IgD-negative memory B cell (primary cell): ENCODE data around the gene RPS8. TPM values are rescaled to one million over a fixed set of nuclear protein-coding genes. Genes with fewer than 3 reads are reported as not detected.
A peak's percentile ranks its signal among the peaks of the same experiment; 100 is the strongest.

Experiments used
- H3K27ac Mint-ChIP-seq, 3 donors: one replicate each; pipeline ENCODE4 v1.8.0; 2020 to 2022; ENCODE audit warnings: mild to moderate bottlenecking in 3 of 3, mixed read lengths in 3 of 3, moderate library complexity in 1 of 3
- H3K27me3 Mint-ChIP-seq: one replicate; pipeline ENCODE4 v1.8.0; 2021; ENCODE audit warnings: mixed read lengths
- H3K36me3 Mint-ChIP-seq: one replicate; pipeline ENCODE4 v1.8.0; 2020; ENCODE audit warnings: mild to moderate bottlenecking, mixed read lengths
- H3K4me1 Mint-ChIP-seq, 3 donors: one replicate each; pipeline ENCODE4 v1.8.0; 2020 to 2022; ENCODE audit warnings: mixed read lengths in 3 of 3, mild to moderate bottlenecking in 1 of 3
- H3K4me3 Mint-ChIP-seq, 4 donors: one replicate each; pipeline ENCODE4 v1.8.0; 2020 to 2022; ENCODE audit warnings: mild to moderate bottlenecking in 4 of 4, mixed read lengths in 4 of 4, moderate library complexity in 3 of 4
- H3K9me3 Mint-ChIP-seq, 3 donors: one replicate each; pipeline ENCODE4 v1.8.0; 2020 to 2021; ENCODE audit warnings: mixed read lengths in 3 of 3, mild to moderate bottlenecking in 1 of 3
- polyA plus RNA-seq: library from polyadenylated mRNA; unstranded; fragments of 300-500 nt; fragmentation: Illumina TruSeq; gene quantifications from one replicate; pipeline ENCODE4 v1.2.3, GENCODE V29; 2021

The RPS8 gene
- polyA plus RNA-seq, 1 donor from 2014 or later: 1,590 TPM

GRCh38 chr1:44775930-44776729 is 790 bp downstream of the RPS8 start:
- H3K9me3 Mint-ChIP-seq: no peaks in the 10 kb centered on the region
- peaks cover 7% of the 10 kb centered on the region for H3K36me3 Mint-ChIP-seq
- H3K27ac Mint-ChIP-seq: peak overlapping the region; percentile 82 to 97 (median 86)
- H3K27me3 Mint-ChIP-seq: no peaks in the 10 kb centered on the region
- H3K4me3 Mint-ChIP-seq: peak overlapping the region; percentile 94 to 97 (median 96)
- peaks cover 14 to 20% (median 18%) of the 10 kb centered on the region in 3 donors for H3K4me1 Mint-ChIP-seq

GRCh38 chr1:44776730-44777068 is 1.4 kb downstream of the RPS8 start:
- peaks cover 14 to 26% (median 19%) of the 10 kb centered on the region in 3 donors for H3K4me1 Mint-ChIP-seq
- H3K9me3 Mint-ChIP-seq: no peaks in the 10 kb centered on the region
- peak overlapping the region; percentile 94 to 97 (median 96) for H3K4me3 Mint-ChIP-seq
- H3K36me3 Mint-ChIP-seq: peaks cover 7% of the 10 kb centered on the region
- H3K27me3 Mint-ChIP-seq: no peaks in the 10 kb centered on the region
- H3K27ac Mint-ChIP-seq: peak overlapping the region in 2 of 3 donors; percentile 86 to 97

- Mint-ChIP-seq H3K27me3 (no peaks in the 10 kb centered on the region), H3K4me3 (peak overlapping the region in 3 of 4 donors; percentile 55 to 97 (median 95)), H3K9me3 (no peaks in the 10 kb centered on the region), H3K36me3 (peaks cover 7% of the 10 kb centered on the region), H3K27ac (peak overlapping the region; percentile 21 to 97 (median 86)), H3K4me1 (peaks cover 14 to 26% (median 19%) of the 10 kb centered on the region in 3 donors)
Measured at GRCh38 chr1:44777547-44777946, 2.2 kb downstream of the RPS8 start.

GRCh38 chr1:44777969-44778635 is 2.8 kb downstream of the RPS8 start:
- Mint-ChIP-seq H3K27ac (peak overlapping the region; percentile 21 to 97 (median 86)), H3K27me3 (no peaks in the 10 kb centered on the region), H3K9me3 (no peaks in the 10 kb centered on the region), H3K4me3 (peak overlapping the region in 2 of 4 donors; percentile 34 to 97), H3K36me3 (peaks cover 7% of the 10 kb centered on the region), H3K4me1 (peaks cover 15 to 26% (median 20%) of the 10 kb centered on the region in 3 donors)

GRCh38 chr1:44778705-44779576 is 3.6 kb downstream of the RPS8 start:
- H3K27ac Mint-ChIP-seq: peak overlapping the region in 2 of 3 donors; percentile 74 to 86
- H3K4me3 Mint-ChIP-seq: peak overlapping the region in 3 of 4 donors; percentile 9 to 97 (median 58)
- no peaks in the 10 kb centered on the region for H3K9me3 Mint-ChIP-seq
- H3K4me1 Mint-ChIP-seq: peaks cover 22 to 35% (median 26%) of the 10 kb centered on the region in 3 donors
- no peaks in the 10 kb centered on the region for H3K27me3 Mint-ChIP-seq
- H3K36me3 Mint-ChIP-seq: peaks cover 7% of the 10 kb centered on the region

GRCh38 chr1:44780583-44781121 is 5.3 kb downstream of the RPS8 start:
- Mint-ChIP-seq H3K36me3 (peaks cover 6% of the 10 kb centered on the region), H3K27me3 (no peaks in the 10 kb centered on the region), H3K4me1 (peaks cover 28 to 33% (median 29%) of the 10 kb centered on the region in 3 donors), H3K9me3 (no peaks in the 10 kb centered on the region), H3K4me3 (peak overlapping the region in 1 of 4 donors; percentile 66), H3K27ac (peak overlapping the region in 1 of 3 donors; percentile 86)

- H3K9me3 Mint-ChIP-seq: no peaks in the 10 kb centered on the region
Measured at GRCh38 chr1:44783697-44784093, 8.4 kb downstream of the RPS8 start.

GRCh38 chr1:44784094-44785028 is 9.0 kb downstream of the RPS8 start:
- Mint-ChIP-seq H3K36me3 (no peaks in the 10 kb centered on the region), H3K4me3 (peak overlapping the region; percentile 81 to 94 (median 88)), H3K27me3 (no peaks in the 10 kb centered on the region), H3K4me1 (peaks cover 23 to 30% (median 24%) of the 10 kb centered on the region in 3 donors), H3K9me3 (no peaks in the 10 kb centered on the region), H3K27ac (peak overlapping the region; percentile 79 to 93 (median 84))

More at GRCh38 chr1:44783697-44784093, 8.4 kb downstream of the RPS8 start:
- Mint-ChIP-seq H3K27ac (peak overlapping the region in 2 of 3 donors; percentile 79 to 84), H3K4me1 (peaks cover 24 to 33% (median 24%) of the 10 kb centered on the region in 3 donors), H3K4me3 (peak overlapping the region; percentile 79 to 89 (median 86)), H3K36me3 (no peaks in the 10 kb centered on the region), H3K27me3 (no peaks in the 10 kb centered on the region)

GRCh38 chr1:44785029-44785380 is 9.7 kb downstream of the RPS8 start:
- Mint-ChIP-seq H3K36me3 (no peaks in the 10 kb centered on the region), H3K27me3 (no peaks in the 10 kb centered on the region), H3K4me3 (peak overlapping the region; percentile 81 to 94 (median 88)), H3K4me1 (peaks cover 23 to 30% (median 24%) of the 10 kb centered on the region in 3 donors), H3K9me3 (no peaks in the 10 kb centered on the region), H3K27ac (peak overlapping the region; percentile 10 to 93 (median 79))

GRCh38 chr1:44785501-44786137 is 10.3 kb downstream of the RPS8 start:
- H3K27me3 Mint-ChIP-seq: no peaks in the 10 kb centered on the region
- peak overlapping the region; percentile 81 to 94 (median 88) for H3K4me3 Mint-ChIP-seq
- peak overlapping the region; percentile 10 to 93 (median 79) for H3K27ac Mint-ChIP-seq
- H3K9me3 Mint-ChIP-seq: no peaks in the 10 kb centered on the region
- H3K36me3 Mint-ChIP-seq: no peaks in the 10 kb centered on the region
- H3K4me1 Mint-ChIP-seq: peaks cover 23 to 30% (median 24%) of the 10 kb centered on the region in 3 donors

GRCh38 chr1:44786138-44786840 is 10.9 kb downstream of the RPS8 start:
- peaks cover 21 to 25% (median 24%) of the 10 kb centered on the region in 3 donors for H3K4me1 Mint-ChIP-seq
- no peaks in the 10 kb centered on the region for H3K36me3 Mint-ChIP-seq
- no peaks in the 10 kb centered on the region for H3K9me3 Mint-ChIP-seq
- peak overlapping the region; percentile 73 to 94 (median 83) for H3K4me3 Mint-ChIP-seq
- H3K27me3 Mint-ChIP-seq: no peaks in the 10 kb centered on the region
- peak overlapping the region; percentile 79 to 96 (median 93) for H3K27ac Mint-ChIP-seq

GRCh38 chr1:44786841-44787426 is 11.6 kb downstream of the RPS8 start:
- no peaks in the 10 kb centered on the region for H3K27me3 Mint-ChIP-seq
- H3K9me3 Mint-ChIP-seq: no peaks in the 10 kb centered on the region
- no peaks in the 10 kb centered on the region for H3K36me3 Mint-ChIP-seq
- peak overlapping the region; percentile 73 to 94 (median 83) for H3K4me3 Mint-ChIP-seq
- H3K27ac Mint-ChIP-seq: peak overlapping the region; percentile 79 to 96 (median 90)
- peaks cover 20 to 24% (median 21%) of the 10 kb centered on the region in 3 donors for H3K4me1 Mint-ChIP-seq
